Stimulated activated CD8-positive, alpha-beta memory T cell treated with anti-CD3 and anti-CD28 coated beads, Interleukin-12 subunit alpha, Interleukin-12 subunit beta, amount 100 ng/mL, for 24 hours (primary cell): ENCODE measurements around the gene IL4.

Source experiments
- DNase-seq: peaks from one replicate; pipeline ENCODE4 v3.0.0-alpha.2; 2020; ENCODE audit errors: extremely low read depth

The IL4 gene

GRCh38 chr5:132695956-132696355 is 22.2 kb downstream of the IL4 start:
- DNase-seq: no peak

- DNase-seq: no peak
Measured at GRCh38 chr5:132704875-132705274, 31.1 kb downstream of the IL4 start.

GRCh38 chr5:132708645-132709044 is 34.9 kb downstream of the IL4 start:
- no peak for DNase-seq

GRCh38 chr5:132714456-132715307 is 40.9 kb downstream of the IL4 start:
- DNase-seq: no peak

GRCh38 chr5:132718544-132719312 is 44.9 kb downstream of the IL4 start:
- no peak for DNase-seq

GRCh38 chr5:132725745-132726144 is 52.0 kb downstream of the IL4 start:
- DNase-seq: no peak

- DNase-seq: no peak
Measured at GRCh38 chr5:132729896-132730295, 56.1 kb downstream of the IL4 start.
